HepG2 (cell line): ENCODE measurements around the gene CCDC150. TPM values are rescaled to one million over a fixed set of nuclear protein-coding genes. Genes with fewer than 3 reads are reported as not detected.

Experiments
- ATAC-seq: fragments of 200-7000 bp; cut with Tn5 transposase; 3 replicates; pipeline ENCODE4 v1.9.1; 2020; ENCODE audit warnings: mild to moderate bottlenecking, moderate library complexity
- BruUV-seq: library from RNA; stranded (reverse); fragments of 400-500 nt; replicated peaks from 2 replicates; lab custom pipeline; 2021; lab: Mats Ljungman, UMichigan
- CTCF ChIA-PET: fragments of 300-600 bp; formaldehyde crosslinking; extraction: SDS; loops from one replicate; lab custom pipeline; 2021; ENCODE audit warnings: low total read pairs, inconsistent platforms, low intra/inter-chr PET ratio; lab: Yijun Ruan, JAX
- POLR2A ChIA-PET: fragments of 350-600 bp; sonication (Branson Sonifier 250); formaldehyde crosslinking; loops from one replicate; lab custom pipeline; 2020; ENCODE audit warnings: antibody characterized with exemption, inconsistent platforms; lab: Yijun Ruan, JAX
- DNase-seq: peaks from one replicate; pipeline ENCODE4 v3.0.0-alpha.2; 2015; ENCODE audit warnings: low spot score
- FAIRE-seq: peaks from 3 replicates; lab custom pipeline; 2011; peaks lifted over from hg19 to GRCh38; lab: Jason Lieb, UNC
- H2AFZ ChIP-seq: one replicate; pipeline ENCODE4 v1.6.1; 2011; ENCODE audit warnings: low read length, inconsistent platforms
- H3K27ac ChIP-seq: fragments of 300-600 bp; 3 replicates; pipeline ENCODE4 v1.8.0; 2011; ENCODE audit warnings: mixed run types, mild to moderate bottlenecking, mixed read lengths, low read length, inconsistent platforms; ENCODE audit not compliant: insufficient read depth; ENCODE audit errors: extremely low read length
- H3K27me3 ChIP-seq, 2 experiments: fragments of 200-600 bp in 1 of 2; 2 replicates in 1 of 2; 3 replicates in 1 of 2; pipeline versions ENCODE4 v1.6.0 to v1.8.0; 2011; ENCODE audit warnings: low read length in 2 of 2, mild to moderate bottlenecking in 2 of 2, moderate library complexity in 2 of 2, inconsistent platforms in 1 of 2; ENCODE audit not compliant: insufficient read depth in 2 of 2, control insufficient read depth in 1 of 2
- H3K36me3 ChIP-seq, 2 experiments: fragments of 200-600 bp in 1 of 2; replicated peaks in 1 of 2; 2 replicates in 1 of 2; 3 replicates in 1 of 2; pipeline versions ENCODE4 v1.5.1 to v1.8.0; 2011; ENCODE audit warnings: low read length in 2 of 2, inconsistent platforms in 1 of 2; ENCODE audit not compliant: insufficient read depth in 2 of 2, control insufficient read depth in 1 of 2
- H3K4me1 ChIP-seq: 2 replicates; pipeline ENCODE4 v1.5.1; 2012; ENCODE audit warnings: low read length, inconsistent platforms; ENCODE audit not compliant: insufficient read depth
- H3K4me2 ChIP-seq: 2 replicates; pipeline ENCODE4 v1.6.0; 2011; ENCODE audit warnings: low read depth, low read length, inconsistent platforms
- H3K4me3 ChIP-seq, 3 experiments: fragments of 200-600 bp in 1 of 3; sonication (generic), shearing (Covaris generic) in 1 of 3; replicated peaks in 1 of 3; 2 replicates each; pipeline ENCODE4 v1.5.1; 2011 to 2016; ENCODE audit warnings: low read length in 3 of 3, inconsistent platforms in 2 of 3, low read depth in 2 of 3, mild to moderate bottlenecking in 2 of 3, control low read depth in 1 of 3, mixed read lengths in 1 of 3; ENCODE audit not compliant: insufficient read depth in 1 of 3
- H3K79me2 ChIP-seq: one replicate; pipeline ENCODE4 v1.6.1; 2011; ENCODE audit warnings: low read length, inconsistent platforms; ENCODE audit not compliant: insufficient read depth
- H3K9ac ChIP-seq: 2 replicates; pipeline ENCODE4 v1.6.0; 2011; ENCODE audit warnings: mild to moderate bottlenecking, low read depth, low read length, inconsistent platforms; ENCODE audit not compliant: insufficient read depth
- H3K9me3 ChIP-seq: 2 replicates; pipeline ENCODE4 v1.5.1; 2012; ENCODE audit warnings: mild to moderate bottlenecking, low read length
- H4K20me1 ChIP-seq: 2 replicates; pipeline ENCODE4 v1.6.0; 2011; ENCODE audit warnings: inconsistent platforms, mild to moderate bottlenecking, low read length, moderate library complexity; ENCODE audit not compliant: insufficient read depth
- EEA1 ChIP-seq: sonication (generic); formaldehyde crosslinking; IDR thresholded peaks from 2 replicates; pipeline ENCODE4 v1.5.1; 2020; ENCODE audit warnings: mild to moderate bottlenecking, missing genetic modification reagents, borderline replicate concordance
- MAFF ChIP-seq: IDR thresholded peaks from 2 replicates; pipeline ENCODE4 v1.6.1; 2011; ENCODE audit warnings: low read depth, low read length, improper control_type of control experiment
- MAFK ChIP-seq, 2 experiments: IDR thresholded peaks in 1 of 2; conservative IDR thresholded peaks in 1 of 2; 2 replicates each; pipeline ENCODE4 v1.6.1; 2011; ENCODE audit warnings: improper control_type of control experiment in 2 of 2, low read length in 2 of 2
- ZBTB34 ChIP-seq: sonication (generic); formaldehyde crosslinking; IDR thresholded peaks from 2 replicates; pipeline ENCODE4 v1.8.0; 2022; ENCODE audit warnings: mild to moderate bottlenecking, missing genetic modification reagents
- ZNF280D ChIP-seq: sonication (generic); formaldehyde crosslinking; IDR thresholded peaks from 2 replicates; pipeline ENCODE4 v1.5.1; 2020; ENCODE audit warnings: mild to moderate bottlenecking, missing genetic modification reagents
- ZNF335 ChIP-seq: sonication (generic); formaldehyde crosslinking; IDR thresholded peaks from 2 replicates; pipeline ENCODE4 v1.4.0; 2020; ENCODE audit warnings: missing genetic modification reagents
- ZNF33B ChIP-seq: sonication (generic); formaldehyde crosslinking; IDR thresholded peaks from 2 replicates; pipeline ENCODE4 v1.5.1; 2020; ENCODE audit warnings: mild to moderate bottlenecking, missing genetic modification reagents
- ZNF556 ChIP-seq: sonication (generic); formaldehyde crosslinking; IDR thresholded peaks from 2 replicates; pipeline ENCODE4 v1.4.0; 2020; ENCODE audit warnings: mild to moderate bottlenecking, missing genetic modification reagents, borderline replicate concordance
- WGBS: methylation state at CpG from one replicate; pipeline ENCODE4 v1.1.6; 2017; ENCODE audit warnings: low lambda C conversion rate; 5-methylcytosine and 5-hydroxymethylcytosine counted together
- in situ Hi-C: cut with HindIII; loops from 2 replicates; pipeline ENCODE4 v1.10.0; 2017; ENCODE audit warnings: low pct_unique_long_range_greater_than_20kb; ENCODE audit not compliant: extremely low pct_ligation_motif_present
- intact Hi-C: fragments of 100-400 bp; cut with micrococcal nuclease; formaldehyde crosslinking; loops from one replicate; pipeline ENCODE4 v1.10.0; 2022; ENCODE audit not compliant: unreplicated experiment
- polyA plus RNA-seq, 8 experiments: library from polyadenylated mRNA; depleted of rRNA in 3 of 8; stranded (reverse) in 7 of 8; unstranded in 1 of 8; fragments of >200 nt; fragmentation: Illumina TruSeq in 4 of 8; extraction: Trizol in 4 of 8; gene quantifications; 2 replicates each; pipeline versions ENCODE4 v1.2.1 to v1.2.3, GENCODE V29; 2011 to 2016; ENCODE audit warnings: low read depth in 4 of 8, missing spikeins in 1 of 8, mixed read lengths in 1 of 8; ENCODE audit not compliant: insufficient read depth in 1 of 8
- total RNA-seq, 5 experiments: library from RNA; depleted of rRNA; stranded (reverse); fragments of >200 nt; fragmentation: Illumina TruSeq; extraction: Trizol; gene quantifications; 2 replicates each; pipeline ENCODE4 v1.2.3, GENCODE V29; 2016; ENCODE audit warnings: low read depth in 1 of 5

The CCDC150 gene
- total and polyA plus RNA-seq, 2 of the 13 experiments (the other 11 are each of a cell fraction or from before 2014, with no cell fraction given), result 14.9 to 32.6 TPM

GRCh38 chr2:196748123-196748522 is 108.6 kb downstream of the CCDC150 start:
- H3K4me3 ChIP-seq, result no peak overlapping the region
- no peaks in the 10 kb centered on the region for H3K9me3 ChIP-seq
- BruUV-seq, result no TSS peak
- no peaks in the 10 kb centered on the region for H3K79me2 ChIP-seq
- no peaks in the 10 kb centered on the region for H3K27me3 ChIP-seq
- ChIA-PET POLR2A (interaction anchor here (0.7 to 1.7 kb wide), 2 partner anchors 25 to 52 kb away, joined by 3 to 4 read pairs; partner anchors contain the start of gene GTF3C3), CTCF (no interaction called here)
- in situ Hi-C loops, result no loop called here
- DNase-seq (no peak), FAIRE-seq (no peak), ATAC-seq (peak; percentile 12; the same call in 1 of the 3 replicates)
- H3K36me3 ChIP-seq, result peaks cover under 1 to 2% of the 10 kb centered on the region in 2 experiments; a peak in 2 of 5 replicates
- no peak for TF ChIP-seq EEA1 (CRISPR knock-in tag)
- TF ChIP-seq ZNF335, result no peak
- TF ChIP-seq MAFF, result peak; percentile 87
- TF ChIP-seq ZNF33B (CRISPR knock-in tag), result no peak
- TF ChIP-seq ZBTB34, result no peak
- TF ChIP-seq MAFK (conservative IDR thresholded peaks at IDR 0.05 in 1 of 2, IDR thresholded peaks at IDR 0.05 in 1 of 2; ENCODE audit: low read length in 2 of 2), result peak; percentile 90 to 91
- 0 out of 2 replicates have a peak, but pooled peaks have one; percentile 13 for TF ChIP-seq ZNF556 (CRISPR knock-in tag)
- TF ChIP-seq ZNF280D (CRISPR knock-in tag), result 0 out of 2 replicates have a peak, but pooled peaks have one; percentile 0
- H2AFZ ChIP-seq, result no peak overlapping the region
- H3K4me1 ChIP-seq, result peaks cover 38% of the 10 kb centered on the region
- peak overlapping the region; percentile 60 for H3K27ac ChIP-seq
- H4K20me1 ChIP-seq, result no peaks in the 10 kb centered on the region
- 96% methylated on average over 2 of the region's 2 CpGs for WGBS
- intact Hi-C loops, result no loop called here
- H3K9ac ChIP-seq, result no peak overlapping the region
- H3K4me2 ChIP-seq, result peak overlapping the region; percentile 42; the same call in 1 of the 2 replicates
